NCI-H2196 treated with DMSO at 0.1 percent for 48 hours (cell line): ENCODE results near the gene SNX3.
A peak's percentile ranks its signal among the peaks of the same experiment; 100 is the strongest.
"Not testable (repeated sequence)": the region's sequence is repeated elsewhere in the genome, so short reads cannot be mapped to it uniquely, and the experiment has no call there.

ENCODE experiments used
- DNase-seq: peaks from one replicate; lab custom pipeline; 2025; ENCODE audit not compliant: unreplicated experiment; lab: John Stamatoyannopoulos, UW

Gene SNX3

DNA sequence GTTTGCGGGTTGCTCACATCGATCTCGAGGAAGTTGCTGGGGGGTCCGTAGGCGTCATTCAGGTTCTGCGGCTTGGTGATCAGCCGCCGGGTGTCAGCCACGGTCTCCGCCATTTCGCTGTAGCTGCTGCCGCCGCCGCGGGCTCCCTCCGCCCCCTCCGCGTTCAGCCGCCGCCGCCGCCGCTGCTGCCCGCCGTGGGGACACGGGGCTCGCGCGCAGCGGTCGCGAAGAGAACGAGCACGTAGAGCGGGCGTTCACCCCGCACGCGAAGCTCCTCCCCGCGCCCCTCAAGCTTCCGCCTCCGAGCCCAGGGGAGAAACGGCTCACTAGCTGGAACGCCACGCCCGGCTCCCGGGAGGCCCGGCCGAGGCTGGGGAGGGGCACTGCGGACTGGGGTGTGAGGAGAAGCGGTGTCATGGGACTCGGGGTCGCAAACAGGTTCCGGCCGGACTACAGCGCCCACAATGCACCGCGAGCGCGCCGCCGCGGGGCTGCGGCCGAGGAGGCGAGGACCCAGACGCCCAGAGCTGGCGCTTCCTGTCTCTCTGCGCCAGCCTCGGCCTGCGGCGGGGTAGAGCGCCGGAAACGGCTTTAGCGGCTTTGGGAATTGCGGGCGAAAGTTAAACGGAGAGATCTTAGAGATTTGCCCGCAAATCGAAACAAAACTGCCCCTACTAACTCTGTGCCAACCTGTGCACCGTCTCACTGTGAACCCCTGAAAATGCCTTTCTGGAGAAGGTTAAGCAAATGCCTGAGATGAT, at the start of gene SNX3:
Gene SNX3, minus strand, starts transcription at position 232 of the 761 bp plus-strand sequence. Its CDS starts 119 bp downstream, at position 113.
- peak; percentile 86 for DNase-seq

DNA sequence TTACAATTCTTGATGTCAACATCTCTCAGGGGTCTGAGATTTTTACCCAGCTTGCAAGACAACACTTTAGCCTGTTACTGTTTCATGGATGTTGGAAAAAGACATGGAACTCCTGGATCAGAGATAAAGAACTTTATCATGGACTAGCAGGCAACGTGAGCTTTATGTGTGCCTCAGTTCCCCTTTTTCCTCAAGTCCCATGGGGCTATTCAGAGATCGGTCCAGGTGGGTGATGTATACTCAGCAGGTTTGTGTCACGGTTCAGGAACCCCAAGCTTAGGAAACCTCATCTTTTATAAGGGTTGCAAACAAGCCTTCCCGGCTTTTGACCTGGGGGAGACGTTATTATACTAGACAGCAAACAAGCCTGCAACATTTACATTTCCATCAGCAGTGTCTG, 49.0 kb upstream of the SNX3 start:
- DNase-seq: no peak

DNA sequence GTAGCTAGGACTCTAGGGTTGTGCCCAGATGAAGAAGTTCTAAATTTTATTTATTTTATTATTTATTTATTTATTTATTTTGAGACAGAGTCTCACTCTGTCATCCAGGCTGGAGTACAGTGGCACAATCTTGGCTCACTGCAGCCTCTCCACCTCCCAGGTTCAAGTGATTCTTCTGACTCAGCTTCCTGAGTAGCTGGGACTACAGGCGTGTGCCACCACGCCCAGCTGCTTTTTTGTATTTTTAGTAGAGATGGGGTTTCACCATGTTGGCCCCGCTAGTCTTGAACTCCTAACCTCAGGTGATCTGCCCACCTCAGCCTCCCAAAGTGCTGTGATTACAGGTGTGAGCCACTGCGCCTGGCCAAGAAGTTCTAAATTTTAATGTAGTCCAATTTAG, 47.8 kb upstream of the SNX3 start:
- DNase-seq: not testable (repeated sequence)

DNA sequence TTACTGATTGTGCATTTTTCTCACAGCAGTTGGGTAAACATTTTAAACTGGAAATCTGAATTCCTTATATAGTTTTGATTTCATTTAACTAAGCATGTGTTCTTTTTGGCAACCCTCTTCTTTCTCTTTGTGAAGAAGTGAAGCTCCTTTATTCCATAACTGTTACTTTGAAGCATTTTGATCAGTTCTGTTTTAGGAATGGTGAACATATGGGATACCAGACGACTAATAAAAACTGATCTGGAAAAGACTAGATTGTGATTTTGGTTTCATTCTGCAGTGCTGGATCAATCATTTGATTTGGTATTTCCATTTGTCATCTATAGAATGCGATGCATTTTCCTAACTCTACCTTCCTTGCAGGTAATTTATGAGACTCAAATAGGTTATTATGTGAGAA, 43.8 kb upstream of the SNX3 start:
- DNase-seq: no peak

DNA sequence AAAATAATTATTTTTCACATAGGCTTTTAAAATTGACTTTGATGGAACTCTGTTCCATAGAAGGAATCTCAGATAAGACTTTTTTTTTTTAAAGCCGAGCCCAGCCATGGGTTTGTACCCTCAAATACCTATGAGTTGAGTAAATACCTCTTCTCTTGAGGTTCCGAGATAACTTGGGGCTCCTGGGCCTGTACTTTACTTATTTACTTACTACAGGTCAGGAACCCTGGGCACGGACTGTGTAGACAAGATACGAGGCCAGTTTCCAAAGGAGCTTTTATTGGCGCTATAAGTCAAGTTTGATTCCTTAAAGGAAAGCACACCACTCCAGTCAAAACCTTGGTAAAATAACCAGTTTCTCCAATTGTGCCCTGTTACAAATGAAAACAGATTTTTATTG, 41.5 kb upstream of the SNX3 start:
- DNase-seq: no peak

DNA sequence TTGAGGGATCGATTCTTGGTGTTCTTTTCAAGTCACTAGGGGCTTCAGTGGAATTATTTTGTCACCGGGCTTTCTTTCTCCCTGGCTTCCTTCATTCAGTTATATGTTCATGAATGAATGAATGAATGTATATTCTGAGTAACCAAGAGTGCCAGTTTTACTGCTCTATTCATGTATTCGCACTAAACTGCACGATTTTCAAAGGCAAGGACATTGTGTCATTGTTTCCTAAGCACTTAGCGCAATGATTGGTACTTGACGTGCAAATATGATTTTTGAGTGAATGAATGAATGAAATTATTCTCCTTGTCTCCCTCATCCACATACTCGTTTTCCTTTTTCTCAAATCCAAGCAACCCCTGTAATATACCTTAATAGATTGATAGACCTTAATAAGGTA, 34.8 kb upstream of the SNX3 start:
- DNase-seq: no peak

DNA sequence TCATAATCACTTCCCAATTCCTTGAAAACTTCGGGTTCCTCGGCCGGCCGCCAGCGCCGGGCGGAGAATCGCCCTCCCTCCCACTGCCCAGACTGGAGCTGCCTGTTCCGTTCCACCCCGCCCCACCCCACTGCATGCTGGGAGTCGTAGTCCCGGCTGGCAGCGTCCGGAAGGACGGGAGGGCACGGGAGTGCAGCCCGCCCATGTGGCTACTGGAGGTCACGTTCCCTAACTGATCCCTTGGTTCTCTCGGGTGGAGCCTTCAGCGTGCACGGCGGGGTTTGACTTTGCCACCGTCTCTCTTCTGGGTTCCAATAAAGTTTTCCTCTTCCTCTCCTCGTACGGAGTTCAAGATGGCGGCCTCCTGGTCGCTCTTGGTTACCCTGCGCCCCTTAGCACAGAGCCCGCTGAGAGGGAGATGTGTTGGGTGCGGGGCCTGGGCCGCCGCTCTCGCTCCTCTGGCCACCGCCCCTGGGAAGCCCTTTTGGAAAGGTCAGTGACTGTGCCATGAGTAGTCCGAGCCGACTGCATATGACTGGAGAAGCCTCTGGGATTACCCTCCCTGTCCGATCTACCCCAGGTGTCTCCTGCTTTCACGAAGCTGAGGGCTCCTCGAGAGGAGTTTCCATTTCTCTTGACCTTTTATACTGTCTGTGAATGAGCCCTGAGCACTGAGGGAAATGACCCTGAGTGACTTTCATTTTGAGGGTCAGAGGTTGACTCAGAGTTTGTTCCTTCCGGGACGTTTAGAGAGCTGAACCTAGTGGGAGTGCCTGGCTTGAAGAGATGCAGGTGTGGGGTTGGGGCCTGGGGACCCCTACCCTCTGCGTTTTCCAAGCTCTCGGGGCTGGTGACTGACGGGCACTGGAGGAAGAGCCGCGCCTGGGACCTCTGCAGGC, 34.1 kb upstream of the SNX3 start, which contains the start of gene AFG1L:
Gene AFG1L, plus strand, starts transcription at position 328 of the 899 bp plus-strand sequence. Its CDS starts 26 bp downstream, at position 354.
- peak; percentile 81 for DNase-seq

DNA sequence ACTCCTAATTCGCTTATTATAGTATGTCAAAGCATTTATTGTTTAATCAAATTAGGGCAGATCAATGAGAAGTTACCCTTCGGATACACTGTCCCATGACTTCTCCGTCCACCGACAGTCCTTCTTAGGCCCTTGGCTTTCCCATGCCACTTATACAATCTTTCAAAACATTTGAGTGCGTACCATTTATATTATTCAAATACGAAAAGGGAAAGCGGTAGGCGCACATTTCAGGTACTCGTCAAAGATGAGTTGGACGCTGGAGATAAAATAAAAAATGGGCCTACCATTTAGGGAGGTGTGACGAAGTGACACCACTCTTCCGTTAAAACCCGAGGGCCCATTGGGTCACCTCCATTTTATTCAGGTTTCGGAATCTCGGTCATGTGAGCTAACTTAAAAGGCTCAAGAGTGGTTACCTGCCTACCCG, 33.5 kb upstream of the SNX3 start:
- DNase-seq: no peak

DNA sequence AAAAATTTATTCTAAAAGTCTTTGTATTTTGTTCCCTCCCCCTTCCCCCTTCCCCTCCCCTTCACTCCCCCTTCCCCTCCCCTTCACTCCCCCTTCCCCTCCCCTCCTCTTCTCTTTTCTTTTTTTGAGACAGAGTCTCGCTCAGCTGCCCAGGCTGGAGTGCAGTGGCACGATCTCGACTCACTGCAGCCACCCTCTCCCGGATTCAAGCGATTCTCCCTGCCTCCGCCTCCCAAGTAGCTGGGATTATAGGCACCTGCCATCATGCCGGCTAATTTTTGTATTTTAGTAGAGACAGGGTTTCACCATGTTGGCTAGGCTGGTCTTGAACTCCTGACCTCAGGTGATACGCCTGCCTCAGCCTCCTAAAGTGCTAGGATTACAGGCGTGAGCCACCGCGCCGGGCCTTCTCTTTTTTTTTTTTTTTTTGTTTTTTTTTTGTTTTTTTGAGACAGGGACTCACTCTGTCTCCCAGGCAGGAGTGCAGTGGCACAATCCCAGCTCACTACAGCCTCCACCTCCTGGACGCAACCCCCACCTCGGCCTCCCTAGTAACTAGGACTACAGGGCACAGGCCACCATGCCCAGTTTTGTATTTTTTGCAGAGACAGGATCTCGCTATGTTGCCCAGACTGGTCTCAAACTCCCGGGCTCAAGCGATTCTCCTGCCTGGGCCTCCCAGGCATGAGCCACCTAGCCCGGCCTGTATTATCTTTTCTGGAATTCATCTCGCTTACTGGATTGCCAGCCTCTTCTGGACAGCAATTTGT, 32.9 kb upstream of the SNX3 start:
- DNase-seq: no peak

DNA sequence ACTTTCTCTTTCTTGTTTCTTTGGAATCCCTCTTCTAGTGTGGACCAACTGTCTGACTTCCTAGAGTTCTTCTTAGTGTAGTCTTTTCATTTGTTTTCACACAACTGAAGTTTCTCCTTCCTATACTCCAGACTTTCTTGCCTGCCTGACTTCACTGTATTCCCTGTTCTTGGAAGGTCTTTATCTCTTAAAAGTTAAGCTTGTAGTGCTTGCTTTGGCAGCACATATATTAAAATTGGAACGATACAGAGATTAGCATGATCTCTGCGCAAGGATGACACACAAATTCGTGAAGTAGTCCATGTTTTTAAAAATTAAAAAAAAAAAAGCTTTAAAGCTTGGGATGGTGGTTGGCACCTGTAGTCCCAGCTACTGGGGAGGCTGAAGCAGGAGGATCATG, 31.7 kb upstream of the SNX3 start:
- DNase-seq: not testable (repeated sequence)

DNA sequence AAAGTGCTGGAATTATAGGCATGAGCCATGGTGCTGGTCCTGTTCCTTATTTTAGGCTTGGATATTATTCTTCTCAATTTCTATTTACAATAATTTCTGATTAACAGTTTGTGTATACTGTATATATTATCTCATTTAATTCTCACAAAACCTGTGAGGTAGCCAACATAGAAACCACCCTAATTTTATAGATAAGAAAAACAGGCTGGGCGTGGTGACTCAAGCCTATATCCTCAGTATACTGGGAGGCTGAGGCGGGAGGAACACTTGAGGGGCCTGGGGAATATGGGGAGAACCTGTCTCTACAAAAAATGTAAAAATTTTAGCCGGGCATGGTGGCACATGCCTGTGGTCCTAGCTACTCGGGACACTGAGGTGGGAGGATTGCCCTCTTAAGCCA, 30.3 kb upstream of the SNX3 start:
- DNase-seq: no peak

DNA sequence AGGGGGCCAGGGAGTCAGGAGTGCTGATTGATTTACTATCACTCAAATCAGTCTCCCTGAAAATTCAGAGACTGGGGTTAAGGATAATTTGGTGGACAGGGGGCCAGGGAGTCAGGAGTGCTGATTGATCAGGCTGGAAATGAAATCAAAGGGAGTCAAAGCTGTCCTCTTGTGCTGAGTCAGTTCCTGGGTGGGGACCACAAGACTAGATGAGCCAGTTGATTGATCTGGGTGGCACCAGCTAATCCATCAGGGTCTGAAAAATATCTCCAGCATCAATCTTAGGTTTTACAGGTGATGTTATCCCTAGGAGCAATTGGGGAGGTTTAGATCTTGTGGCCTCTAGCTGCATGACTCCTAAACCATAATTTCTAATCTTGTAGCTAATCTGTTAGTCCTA, 27.9 kb upstream of the SNX3 start:
- no peak for DNase-seq

DNA sequence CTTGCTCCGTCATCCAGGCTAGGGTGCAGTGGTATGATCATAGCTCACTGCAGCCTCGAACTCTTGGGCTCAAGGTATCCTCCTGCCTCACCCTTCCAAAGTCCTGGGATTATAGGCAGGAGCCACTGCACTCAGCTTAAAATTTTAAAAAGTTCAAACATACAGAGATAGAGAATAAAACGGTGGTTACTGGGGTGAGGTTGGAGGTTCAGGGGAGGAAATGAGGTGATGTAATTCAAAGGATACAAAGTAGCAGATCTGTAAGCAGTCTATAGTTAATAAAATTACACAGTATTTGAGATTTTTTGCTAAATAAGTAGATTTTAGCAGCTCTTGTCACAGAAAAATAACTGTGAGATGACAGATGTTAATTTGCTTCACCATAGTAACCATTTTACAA, 26.5 kb upstream of the SNX3 start:
- DNase-seq: no peak

DNA sequence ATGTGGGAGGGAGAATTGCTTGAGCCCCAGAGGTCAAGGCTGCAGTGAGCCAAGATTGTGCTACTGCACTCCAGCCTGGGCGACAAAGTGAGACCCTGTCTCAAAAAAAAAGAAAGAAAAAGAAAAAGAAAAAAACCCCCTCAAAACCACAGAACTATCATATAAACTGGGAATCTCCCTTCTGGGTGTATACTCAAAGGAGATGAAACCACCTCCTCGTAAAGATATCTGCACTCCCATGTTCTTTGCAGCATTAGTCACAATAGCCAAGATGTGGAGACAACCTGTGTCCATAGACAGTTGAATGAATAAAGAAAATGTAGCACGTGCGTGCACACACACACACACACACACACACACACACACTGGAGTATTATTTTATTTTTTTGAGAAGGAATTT, 25.5 kb upstream of the SNX3 start:
- no peak for DNase-seq

DNA sequence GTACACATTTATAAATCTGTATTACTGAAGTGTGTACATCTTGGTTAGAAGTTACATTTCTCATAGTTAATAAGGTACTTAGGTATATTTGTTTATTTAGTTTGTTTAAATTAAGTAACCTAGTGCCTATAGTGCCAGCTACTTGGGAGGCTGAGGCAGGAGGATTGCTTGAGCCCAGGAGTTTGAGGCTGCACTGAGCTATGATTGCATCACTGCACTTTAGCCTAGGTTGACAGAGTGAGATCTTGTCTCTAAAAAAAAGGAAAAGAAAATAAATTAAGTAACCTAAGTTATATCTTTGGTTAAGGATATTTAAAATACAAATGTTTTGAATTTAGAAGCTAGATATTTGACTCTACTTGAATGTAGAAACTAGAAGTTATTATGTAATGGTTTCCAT, 24.5 kb upstream of the SNX3 start:
- DNase-seq: no peak

DNA sequence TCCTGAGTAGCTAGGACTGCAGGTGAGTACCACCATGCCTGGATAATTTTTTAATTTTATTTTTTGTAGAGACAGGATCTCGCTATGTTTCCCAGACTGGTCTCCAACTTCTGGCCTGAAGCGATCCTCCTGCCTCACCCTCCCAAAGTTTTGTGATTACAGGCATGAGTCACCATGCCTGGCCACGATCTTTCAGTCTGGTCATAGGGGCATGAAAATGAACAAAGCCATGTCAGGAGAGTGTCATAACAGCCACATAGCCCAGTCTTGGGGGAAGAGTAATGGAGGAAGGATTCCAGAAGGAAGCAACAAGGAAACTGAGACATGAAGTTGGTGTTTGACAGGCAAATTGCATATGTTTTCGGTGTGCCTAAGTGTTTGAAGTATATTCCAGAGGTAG, 17.0 kb upstream of the SNX3 start:
- no peak for DNase-seq

DNA sequence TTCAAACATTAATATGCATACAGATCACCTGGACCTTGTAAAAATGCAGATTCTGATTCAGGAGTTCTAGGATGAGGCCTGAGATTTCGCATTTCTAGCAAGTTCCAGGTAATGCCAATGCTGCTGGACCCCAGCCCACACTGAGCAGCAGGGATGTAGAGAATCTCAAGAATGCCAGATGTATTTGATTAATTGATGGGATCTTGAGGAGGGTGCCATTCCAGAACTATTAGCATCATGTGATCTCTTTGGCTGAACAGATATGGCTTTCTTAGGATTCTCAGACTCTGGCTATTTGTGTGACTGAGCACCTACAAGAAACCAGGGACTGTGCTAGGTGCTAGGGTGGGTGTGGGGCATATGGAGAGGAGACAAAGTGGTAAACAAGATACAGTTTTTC, 16.5 kb upstream of the SNX3 start:
- DNase-seq: no peak

DNA sequence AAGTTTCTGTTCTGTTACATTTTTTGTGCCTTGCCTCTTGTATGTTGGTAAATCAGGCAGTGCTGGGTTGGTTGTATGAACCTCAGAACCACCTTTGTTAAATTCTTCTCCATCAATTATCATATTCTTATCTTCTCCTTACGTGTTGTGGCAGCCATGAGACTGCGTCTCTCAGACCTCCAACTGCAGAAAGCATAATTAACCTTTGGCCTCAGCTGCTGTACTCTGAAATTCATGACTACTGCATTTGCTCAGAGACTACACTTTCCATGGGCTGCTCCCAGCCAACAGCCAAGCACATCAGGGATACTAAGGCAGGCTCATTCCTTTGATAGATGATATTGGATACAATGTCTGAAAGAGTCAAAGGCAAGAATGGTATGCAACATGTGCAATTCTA, 15.1 kb upstream of the SNX3 start:
- no peak for DNase-seq

DNA sequence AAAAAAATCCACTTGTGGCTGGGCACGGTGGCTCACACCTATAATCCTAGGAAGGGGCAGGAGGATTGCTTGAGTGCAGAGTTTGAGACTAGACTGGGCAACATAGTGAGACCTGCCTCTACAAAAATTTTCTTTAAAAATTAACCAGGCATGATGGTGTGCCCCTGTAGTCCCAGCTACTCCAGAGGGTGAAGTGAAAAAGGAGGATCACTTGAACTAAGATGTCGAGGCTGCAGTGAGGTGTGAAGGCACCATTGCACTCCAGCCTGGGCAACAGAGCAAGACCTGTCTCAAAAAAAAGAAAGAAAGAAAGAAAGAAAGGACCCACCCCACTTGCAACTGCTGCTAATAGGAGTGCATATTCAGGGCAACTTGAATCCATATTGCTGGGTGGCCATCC, 13.7 kb upstream of the SNX3 start:
- no peak for DNase-seq

DNA sequence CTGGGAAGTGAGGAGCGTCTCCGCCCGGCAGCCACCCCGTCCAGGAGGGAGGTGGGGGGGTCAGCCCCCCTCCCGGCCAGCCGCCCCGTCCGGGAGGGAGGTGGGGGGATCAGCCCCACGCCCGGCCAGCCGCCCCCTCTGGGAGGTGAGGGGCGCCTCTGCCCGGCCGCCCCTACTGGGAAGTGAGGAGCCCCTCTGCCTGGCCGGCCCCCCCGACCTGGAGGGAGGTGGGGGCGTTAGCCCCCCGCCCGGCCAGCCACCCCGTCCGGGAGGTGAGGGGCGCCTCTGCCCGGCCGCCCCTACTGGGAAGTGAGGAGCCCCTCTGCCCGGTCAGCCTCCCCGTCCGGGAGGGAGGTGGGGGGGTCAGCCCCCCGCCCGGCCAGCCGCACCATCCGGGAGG, 9.1 kb upstream of the SNX3 start:
- DNase-seq: not testable (repeated sequence)

DNA sequence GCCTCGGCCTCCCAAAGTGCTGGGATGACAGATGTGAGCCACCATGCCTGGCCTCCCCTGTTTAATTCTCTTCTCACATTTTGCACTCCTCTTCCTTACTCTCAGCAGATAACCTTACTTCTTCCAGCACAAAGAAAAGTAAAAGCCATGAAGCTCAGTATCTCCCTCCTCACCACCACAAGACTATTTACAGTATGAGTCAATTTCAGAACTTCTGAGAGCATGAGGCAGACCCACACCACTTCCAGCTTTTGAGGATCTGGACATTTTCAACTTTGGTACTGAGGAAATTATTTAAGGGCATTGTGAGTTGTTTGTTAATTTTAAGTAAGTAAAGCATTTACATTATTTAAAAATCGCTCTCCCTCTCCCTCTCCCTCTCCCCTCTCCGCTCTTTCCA, 8.0 kb upstream of the SNX3 start:
- no peak for DNase-seq
